NCI-H2196 (cell line): ENCODE results near the gene S100A1.

Experiments
- DNase-seq: peaks from one replicate; lab custom pipeline; 2025; ENCODE audit not compliant: unreplicated experiment; lab: John Stamatoyannopoulos, UW

S100A1 gene

GRCh38 chr1:153680120-153680403 is 51.8 kb downstream of the S100A1 start:
- DNase-seq = no peak
